SJCRH30 (cell line): ENCODE measurements around the gene MMRN1. TPM values are rescaled to one million over a fixed set of nuclear protein-coding genes. Genes with fewer than 3 reads are reported as not detected.

ENCODE experiments used
- DNase-seq, 2 experiments: peaks; one replicate each; pipeline ENCODE4 v3.0.0-alpha.2; 2015 to 2020
- H3K27ac ChIP-seq: fragments of 250-450 bp; sonication (Bioruptor Pico); 2 replicates; pipeline ENCODE4 v1.5.1; 2020; ENCODE audit warnings: mild to moderate bottlenecking, moderate library complexity
- H3K27me3 ChIP-seq: fragments of 250-450 bp; sonication (Bioruptor Pico); 2 replicates; pipeline ENCODE4 v1.5.1; 2020; ENCODE audit warnings: mild to moderate bottlenecking, moderate library complexity
- H3K36me3 ChIP-seq: fragments of 250-450 bp; sonication (Bioruptor Pico); 2 replicates; pipeline ENCODE4 v1.5.1; 2020; ENCODE audit warnings: mild to moderate bottlenecking, moderate library complexity
- H3K4me1 ChIP-seq: fragments of 250-450 bp; sonication (Bioruptor Pico); 2 replicates; pipeline ENCODE4 v1.5.1; 2020; ENCODE audit warnings: mild to moderate bottlenecking, moderate library complexity
- H3K4me3 ChIP-seq: fragments of 250-450 bp; sonication (Bioruptor Pico); 2 replicates; pipeline ENCODE4 v1.5.1; 2020; ENCODE audit warnings: mild to moderate bottlenecking, moderate library complexity
- H3K9me3 ChIP-seq: fragments of 250-450 bp; sonication (Bioruptor Pico); replicated peaks from 2 replicates; pipeline ENCODE4 v1.5.1; 2020; ENCODE audit warnings: mild to moderate bottlenecking, moderate library complexity
- total RNA-seq: library from RNA; depleted of rRNA; stranded (reverse); fragments of >200 nt; shearing (Covaris generic); gene quantifications from 2 replicates; pipeline ENCODE4 v1.2.3, GENCODE V29; 2014

Gene MMRN1
- total RNA-seq, 1 experiment from 2014 or later = not detected

- Histone ChIP-seq H3K27ac (no peak overlapping the region), H3K4me3 (no peak overlapping the region), H3K36me3 (no peaks in the 10 kb centered on the region), H3K27me3 (no peaks in the 10 kb centered on the region), H3K4me1 (peaks cover 3% of the 10 kb centered on the region), H3K9me3 (no peaks in the 10 kb centered on the region)
- DNase-seq = peak; percentile 12 to 53
Measured at GRCh38 chr4:89939546-89939945, 44.9 kb downstream of the MMRN1 start.

- H3K9me3 ChIP-seq = no peaks in the 10 kb centered on the region
- H3K4me3 ChIP-seq = no peak overlapping the region
- no peak overlapping the region for H3K27ac ChIP-seq
- H3K27me3 ChIP-seq = no peaks in the 10 kb centered on the region
- no peaks in the 10 kb centered on the region for H3K36me3 ChIP-seq
- peaks cover 4% of the 10 kb centered on the region for H3K4me1 ChIP-seq
- peak; percentile 52 to 69 for DNase-seq
Measured at GRCh38 chr4:89939994-89940393, 45.3 kb downstream of the MMRN1 start.

- Histone ChIP-seq H3K27ac (no peak overlapping the region), H3K27me3 (no peaks in the 10 kb centered on the region), H3K9me3 (no peaks in the 10 kb centered on the region), H3K36me3 (no peaks in the 10 kb centered on the region), H3K4me1 (peaks cover 11% of the 10 kb centered on the region), H3K4me3 (no peak overlapping the region)
- DNase-seq = no peak
Measured at GRCh38 chr4:89942811-89943210, 48.2 kb downstream of the MMRN1 start.

GRCh38 chr4:89949782-89950387, 55.2 kb downstream of the MMRN1 start:
- Histone ChIP-seq H3K9me3 (no peaks in the 10 kb centered on the region), H3K27ac (no peak overlapping the region), H3K36me3 (no peaks in the 10 kb centered on the region), H3K27me3 (no peaks in the 10 kb centered on the region), H3K4me3 (no peak overlapping the region), H3K4me1 (0 out of 2 replicates have a peak, but pooled peaks cover 7% of the 10 kb centered on the region)
- peak in 1 of 2 experiments; percentile 36 for DNase-seq

GRCh38 chr4:89952458-89952857, 57.8 kb downstream of the MMRN1 start:
- Histone ChIP-seq H3K27ac (no peak overlapping the region), H3K4me3 (no peak overlapping the region), H3K4me1 (no peaks in the 10 kb centered on the region; the same call in 1 of the 2 replicates), H3K27me3 (no peaks in the 10 kb centered on the region), H3K9me3 (no peaks in the 10 kb centered on the region), H3K36me3 (no peaks in the 10 kb centered on the region)
- no peak for DNase-seq

DNA sequence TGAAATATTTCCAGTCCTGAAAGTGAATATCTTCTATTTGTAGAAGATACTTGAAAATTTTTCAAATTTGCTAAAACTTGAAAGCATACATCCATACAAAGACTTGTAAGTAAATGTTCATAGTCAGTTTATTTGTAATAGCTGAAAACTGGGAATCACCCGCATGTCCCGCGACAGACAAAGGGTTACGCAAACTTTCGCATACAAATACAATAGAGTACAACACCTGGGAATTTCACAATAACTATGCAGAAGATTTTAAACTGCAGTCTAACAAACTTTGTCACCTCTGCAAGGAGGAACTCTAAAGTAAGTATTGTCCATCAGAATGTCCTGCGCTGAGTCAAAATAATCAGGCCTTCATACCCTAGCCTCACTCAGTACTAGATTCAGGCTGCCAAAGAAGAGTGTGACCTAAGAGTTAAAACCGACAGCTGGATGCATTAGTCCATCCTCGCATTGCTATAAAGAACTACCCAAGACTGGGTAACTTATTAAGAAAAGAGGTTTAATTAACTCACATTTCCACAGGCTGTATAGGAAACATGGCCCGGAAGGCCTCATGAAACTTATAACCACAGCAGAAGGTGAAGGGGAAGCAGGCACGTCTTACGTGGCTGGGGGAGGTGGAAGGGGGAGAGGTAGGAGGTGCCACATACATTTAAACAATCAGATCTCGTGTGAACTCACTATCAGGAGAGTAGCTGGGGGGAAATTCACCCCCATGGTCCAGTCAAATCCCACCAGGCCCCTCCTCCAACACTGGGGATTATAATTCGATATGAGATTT, 60.4 kb downstream of the MMRN1 start:
- Histone ChIP-seq H3K36me3 (no peaks in the 10 kb centered on the region), H3K4me1 (no peaks in the 10 kb centered on the region; the same call in 1 of the 2 replicates), H3K27ac (no peak overlapping the region), H3K9me3 (no peaks in the 10 kb centered on the region), H3K27me3 (no peaks in the 10 kb centered on the region), H3K4me3 (no peak overlapping the region)
- DNase-seq = no peak

- Histone ChIP-seq H3K27ac (no peak overlapping the region), H3K36me3 (no peaks in the 10 kb centered on the region), H3K4me1 (no peaks in the 10 kb centered on the region; the same call in 1 of the 2 replicates), H3K9me3 (no peaks in the 10 kb centered on the region), H3K27me3 (no peaks in the 10 kb centered on the region), H3K4me3 (no peak overlapping the region)
- no peak for DNase-seq
Measured at GRCh38 chr4:89957046-89957926, 62.6 kb downstream of the MMRN1 start.

DNA sequence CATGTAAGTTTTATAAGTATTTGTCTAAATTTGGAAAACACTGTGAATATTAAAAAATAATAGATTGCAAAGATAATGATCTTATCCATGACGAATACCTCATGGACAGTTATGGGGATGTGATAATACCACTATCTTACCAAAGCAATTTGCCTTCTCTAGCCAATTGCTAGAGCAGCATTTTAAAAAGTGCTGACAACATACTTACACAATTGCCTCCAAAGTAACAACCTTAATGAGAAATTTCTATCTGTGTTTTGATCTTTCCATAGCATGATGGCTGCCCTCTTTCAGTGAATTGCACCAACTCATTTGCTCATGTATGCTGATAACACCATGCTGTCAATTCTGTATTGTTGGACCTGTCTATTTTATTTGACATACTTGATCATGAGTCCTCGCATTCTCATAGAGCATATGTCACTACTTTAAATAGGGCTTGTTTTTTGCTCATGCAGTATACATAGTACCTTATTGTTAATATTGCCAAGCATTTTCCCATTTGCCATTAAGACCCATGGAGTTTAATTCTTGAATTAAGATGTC, 87.2 kb downstream of the MMRN1 start:
- Histone ChIP-seq H3K4me1 (peaks cover 6% of the 10 kb centered on the region; the same call in 1 of the 2 replicates), H3K4me3 (no peak overlapping the region), H3K27ac (no peak overlapping the region), H3K9me3 (no peaks in the 10 kb centered on the region), H3K27me3 (no peaks in the 10 kb centered on the region), H3K36me3 (no peaks in the 10 kb centered on the region)
- DNase-seq = no peak

GRCh38 chr4:89988268-89988667, 93.6 kb downstream of the MMRN1 start:
- Histone ChIP-seq H3K27me3 (no peaks in the 10 kb centered on the region), H3K4me3 (no peak overlapping the region), H3K4me1 (peaks cover 20% of the 10 kb centered on the region), H3K27ac (no peak overlapping the region), H3K36me3 (no peaks in the 10 kb centered on the region), H3K9me3 (no peaks in the 10 kb centered on the region)
- no peak for DNase-seq

DNA sequence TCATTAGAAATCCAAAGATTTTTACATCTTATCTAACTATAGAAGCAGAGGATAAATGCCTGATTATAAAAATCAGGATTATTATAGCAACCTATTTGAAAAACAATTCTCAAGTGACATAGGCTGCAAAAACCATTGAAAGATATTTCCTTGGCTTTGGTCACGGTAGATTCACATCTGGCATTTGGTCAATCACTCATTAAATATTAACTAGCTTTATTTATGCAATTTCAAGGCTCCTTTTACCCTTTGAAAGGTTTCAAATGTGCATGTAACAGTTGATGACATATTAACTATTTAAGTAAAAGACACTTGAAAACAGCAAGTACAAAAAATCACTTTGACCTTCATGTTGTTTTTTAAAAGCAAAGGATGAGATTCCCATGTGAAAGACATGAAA, 98.1 kb downstream of the MMRN1 start:
- no peaks in the 10 kb centered on the region for H3K9me3 ChIP-seq
- H3K27ac ChIP-seq = peak overlapping the region; percentile 54
- H3K4me1 ChIP-seq = peaks cover 35% of the 10 kb centered on the region
- H3K27me3 ChIP-seq = no peaks in the 10 kb centered on the region
- H3K36me3 ChIP-seq = no peaks in the 10 kb centered on the region
- DNase-seq = peak in 1 of 2 experiments; percentile 76
- no peak overlapping the region for H3K4me3 ChIP-seq

DNA sequence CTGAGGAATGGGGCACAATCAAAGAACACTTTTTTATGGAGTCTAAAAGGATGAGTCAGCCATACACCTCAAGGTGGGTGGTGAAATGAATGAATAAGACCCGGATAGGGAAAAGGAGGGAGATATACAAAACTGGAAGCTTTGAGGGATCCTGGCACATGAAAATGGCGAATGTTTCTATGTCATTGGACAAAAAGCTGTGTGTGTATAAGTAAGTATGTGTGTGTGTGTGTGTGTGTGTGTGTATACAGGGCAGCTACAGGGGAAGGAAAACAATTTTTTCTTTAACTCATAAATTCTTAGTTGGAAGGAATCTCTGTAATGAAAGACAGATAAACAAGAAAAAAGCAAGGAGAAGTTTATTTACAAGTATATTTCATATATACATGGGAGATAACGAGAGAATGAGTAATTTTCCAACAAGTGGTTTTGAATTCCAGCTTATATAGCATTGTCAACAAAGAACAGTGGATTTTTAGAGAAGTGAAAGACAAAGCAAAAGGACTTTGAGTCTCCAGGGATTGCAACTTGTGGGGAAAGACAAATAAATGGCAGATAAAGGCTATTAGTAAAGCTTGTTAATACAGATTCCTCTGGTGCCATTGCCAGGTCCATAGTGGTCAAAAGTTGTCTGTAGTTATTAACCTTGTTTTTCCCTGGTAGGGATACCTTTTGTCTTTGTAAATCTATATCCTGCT, 99.7 kb downstream of the MMRN1 start:
- no peaks in the 10 kb centered on the region for H3K27me3 ChIP-seq
- DNase-seq = peak in 1 of 2 experiments; percentile 18
- no peak overlapping the region for H3K27ac ChIP-seq
- H3K36me3 ChIP-seq = no peaks in the 10 kb centered on the region
- H3K9me3 ChIP-seq = no peaks in the 10 kb centered on the region
- H3K4me3 ChIP-seq = no peak overlapping the region
- peaks cover 35% of the 10 kb centered on the region for H3K4me1 ChIP-seq

GRCh38 chr4:89995006-89995405, 100.4 kb downstream of the MMRN1 start:
- Histone ChIP-seq H3K36me3 (no peaks in the 10 kb centered on the region), H3K4me3 (no peak overlapping the region), H3K4me1 (peaks cover 35% of the 10 kb centered on the region), H3K27ac (no peak overlapping the region), H3K9me3 (no peaks in the 10 kb centered on the region), H3K27me3 (no peaks in the 10 kb centered on the region)
- DNase-seq = no peak

- no peak overlapping the region for H3K27ac ChIP-seq
- no peak for DNase-seq
- no peak overlapping the region for H3K4me3 ChIP-seq
- H3K36me3 ChIP-seq = no peaks in the 10 kb centered on the region
- H3K9me3 ChIP-seq = no peaks in the 10 kb centered on the region
- H3K4me1 ChIP-seq = peaks cover 35% of the 10 kb centered on the region
- no peaks in the 10 kb centered on the region for H3K27me3 ChIP-seq
Measured at GRCh38 chr4:89995814-89996213, 101.2 kb downstream of the MMRN1 start.

DNA sequence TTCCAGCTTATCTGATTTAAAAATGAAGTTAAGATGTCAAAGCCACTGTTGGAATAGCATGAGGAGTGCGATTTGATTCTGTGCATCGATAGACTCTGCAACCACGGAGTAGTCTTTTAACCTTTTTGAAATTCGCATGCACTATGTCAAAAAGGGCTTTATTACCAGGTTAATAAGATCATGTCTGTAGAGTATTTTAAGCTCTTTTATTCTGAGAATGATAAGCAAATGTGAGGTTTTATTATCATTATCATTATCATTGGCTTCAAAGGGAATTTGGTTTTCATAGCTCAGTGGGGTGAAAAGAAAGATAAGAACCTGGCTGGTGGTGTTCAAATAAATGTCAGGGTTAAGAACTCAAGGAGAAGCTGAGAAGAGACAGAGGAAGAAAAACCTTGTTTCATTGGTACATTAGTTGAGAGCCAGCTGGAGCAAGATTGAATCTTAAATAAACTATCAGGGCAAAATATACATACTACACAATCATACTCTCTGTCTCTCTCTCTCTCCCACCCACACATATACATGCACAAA, 102.6 kb downstream of the MMRN1 start:
- Histone ChIP-seq H3K36me3 (no peaks in the 10 kb centered on the region), H3K9me3 (no peaks in the 10 kb centered on the region), H3K4me1 (peaks cover 25% of the 10 kb centered on the region), H3K27ac (no peak overlapping the region), H3K4me3 (no peak overlapping the region), H3K27me3 (no peaks in the 10 kb centered on the region)
- DNase-seq = no peak
